NCI-H1436 treated with DMSO at 0.1 percent for 48 hours (cell line): Measurements from ENCODE around the gene MARCHF10.

Experiments used
- DNase-seq: peaks from one replicate; lab custom pipeline; 2025; lab: John Stamatoyannopoulos, UW

The MARCHF10 gene

GRCh38 chr17:62753562-62753961 lies 54.6 kb downstream of the MARCHF10 start:
- DNase-seq = no peak

DNA sequence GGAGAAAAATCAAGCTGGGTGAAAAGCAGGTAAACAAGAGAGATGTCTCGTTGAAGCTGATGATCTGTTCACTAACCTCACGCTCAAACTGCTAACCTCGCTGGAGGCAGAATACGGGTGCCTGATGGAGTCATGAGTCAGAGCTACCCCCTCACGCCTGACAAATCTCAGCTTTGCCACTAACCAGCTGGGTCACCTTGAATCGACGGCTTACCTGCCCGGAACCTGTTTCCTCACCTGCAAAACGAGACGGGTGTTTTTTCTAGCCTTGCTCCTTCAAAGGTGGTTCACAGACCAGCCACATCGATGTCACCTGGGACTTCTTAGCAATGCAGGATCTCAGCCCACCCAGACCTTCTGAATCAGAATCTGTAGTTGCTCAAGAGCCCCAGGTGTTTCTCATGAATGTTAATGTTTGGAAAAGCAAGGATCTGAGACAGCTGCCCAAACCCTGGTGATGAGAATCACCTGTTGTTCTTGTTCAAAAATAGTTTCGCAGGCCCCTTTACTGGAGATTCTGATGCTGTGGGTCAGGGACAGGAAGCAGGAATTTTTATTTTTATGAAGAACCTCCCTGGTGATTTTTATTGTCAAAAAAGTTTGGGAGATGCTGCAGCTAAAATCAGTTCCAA lies 56.9 kb downstream of the MARCHF10 start:
- no peak for DNase-seq

- DNase-seq = no peak
Observed at GRCh38 chr17:62750631-62751051, 57.5 kb downstream of the MARCHF10 start.

DNA sequence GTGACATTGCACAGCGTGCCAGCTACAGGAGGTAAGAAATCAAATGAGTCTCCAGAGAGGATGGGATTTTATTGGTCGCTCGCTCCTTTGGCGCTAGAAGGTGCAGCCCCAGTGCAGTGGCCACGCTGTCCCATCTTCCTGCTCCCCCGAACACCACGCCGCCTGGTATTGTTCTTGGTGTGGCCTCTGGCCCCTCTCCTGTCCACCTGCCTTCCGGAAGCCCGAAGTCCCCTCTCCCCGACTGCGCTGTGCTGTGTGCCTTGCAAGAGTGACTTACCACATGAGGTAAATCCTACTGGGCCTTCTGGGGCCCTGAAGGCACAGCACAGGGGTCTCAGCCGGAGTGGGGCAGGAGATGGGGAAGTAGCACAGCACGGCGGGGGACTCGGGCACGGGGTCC lies 58.2 kb downstream of the MARCHF10 start:
- no peak for DNase-seq

DNA sequence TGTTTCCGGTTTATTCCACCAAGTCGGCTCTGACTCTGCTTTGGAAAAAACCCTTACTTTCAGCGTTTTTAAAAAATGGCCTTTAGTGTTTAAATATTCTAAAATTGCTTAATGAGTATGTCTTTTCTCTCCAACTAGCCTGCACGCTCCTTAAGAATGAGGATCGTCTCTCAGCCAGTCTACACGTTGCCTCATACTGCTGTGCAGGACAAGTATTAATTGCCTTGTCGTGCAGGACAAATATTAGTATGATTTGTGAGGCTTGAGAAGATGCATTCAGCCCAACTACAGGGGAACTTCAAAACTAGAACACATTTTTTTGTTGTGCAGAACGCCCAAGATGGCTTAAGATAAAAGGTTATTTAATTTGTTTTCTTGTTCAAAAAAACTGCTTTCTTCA lies 61.2 kb downstream of the MARCHF10 start:
- no peak for DNase-seq

DNA sequence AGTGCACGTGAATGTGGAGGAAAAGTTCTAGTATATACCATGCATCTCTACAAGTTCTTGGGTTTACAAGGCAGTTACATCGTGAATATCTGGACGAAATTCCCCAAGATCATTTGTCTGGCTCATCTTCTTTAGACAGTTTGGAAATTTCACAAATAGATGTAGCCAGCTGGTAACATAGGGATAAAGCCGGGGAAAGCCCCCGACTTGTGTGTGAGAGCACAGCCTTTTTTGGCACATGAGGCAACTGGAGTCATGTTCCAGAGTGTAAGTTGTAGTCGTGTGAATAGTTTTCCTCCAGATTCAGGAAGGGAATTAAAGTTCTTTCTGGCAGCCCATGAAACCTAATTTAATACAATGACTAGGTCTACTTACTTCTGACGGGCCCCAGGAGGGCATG lies 62.3 kb downstream of the MARCHF10 start:
- DNase-seq = no peak

- no peak for DNase-seq
Observed at GRCh38 chr17:62744259-62744658, 63.9 kb downstream of the MARCHF10 start.

- no peak for DNase-seq
Observed at GRCh38 chr17:62741290-62741689, 66.8 kb downstream of the MARCHF10 start.

GRCh38 chr17:62739645-62740388 lies 68.3 kb downstream of the MARCHF10 start:
- DNase-seq = no peak

DNA sequence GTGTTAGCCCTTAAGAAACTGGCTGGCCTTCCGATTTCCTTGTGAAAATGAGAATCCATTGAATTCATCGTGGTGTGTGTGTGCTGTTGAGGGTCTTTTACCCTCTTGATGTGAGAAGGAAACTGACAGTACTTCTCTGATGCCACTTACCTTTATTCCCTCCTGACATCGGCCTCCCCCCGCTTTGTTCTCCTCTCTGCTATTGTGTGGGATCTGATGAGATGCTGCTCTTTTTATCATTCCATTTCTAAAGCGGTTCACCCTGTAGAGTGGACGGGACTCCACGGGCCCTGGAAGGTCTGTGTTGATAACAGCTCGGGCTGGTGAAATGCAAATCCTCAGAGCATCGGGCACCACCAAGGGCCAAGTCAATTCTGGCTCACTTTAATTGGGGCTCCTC lies 69.8 kb downstream of the MARCHF10 start:
- DNase-seq = no peak

GRCh38 chr17:62737513-62737912 lies 70.6 kb downstream of the MARCHF10 start:
- no peak for DNase-seq

DNA sequence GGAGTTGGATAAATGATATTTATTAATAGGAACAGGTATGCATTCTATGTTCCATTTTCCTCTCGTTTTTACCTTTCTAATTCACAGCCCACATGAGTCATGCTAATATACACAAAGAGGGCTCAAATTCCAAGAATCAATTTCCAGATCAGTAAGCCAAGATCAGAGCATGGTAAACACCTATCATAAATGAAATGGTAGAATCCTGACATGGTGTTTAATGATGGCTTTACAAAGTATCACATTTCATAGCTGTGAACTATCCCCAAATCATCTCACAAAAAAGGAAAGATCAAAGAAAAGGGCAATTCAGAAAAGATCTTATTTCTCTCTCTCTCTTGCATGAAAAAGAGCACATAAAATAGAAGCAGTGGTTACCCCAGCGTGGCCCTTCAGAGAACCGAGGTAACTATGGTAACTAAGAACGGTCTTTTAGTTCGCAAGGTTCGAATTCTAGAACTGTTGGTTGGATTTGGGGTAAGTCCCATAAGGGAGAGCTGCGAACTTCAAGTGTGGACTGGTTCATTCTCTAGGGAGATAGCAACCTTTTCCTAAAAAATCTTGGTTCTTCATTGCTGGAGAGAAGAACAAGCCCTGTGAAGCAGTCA lies 73.0 kb downstream of the MARCHF10 start:
- DNase-seq = no peak

GRCh38 chr17:62732125-62732524 lies 76.0 kb downstream of the MARCHF10 start:
- no peak for DNase-seq

GRCh38 chr17:62727916-62728672 lies 80.0 kb downstream of the MARCHF10 start:
- DNase-seq = peak; percentile 33

GRCh38 chr17:62725791-62726249 lies 82.3 kb downstream of the MARCHF10 start:
- DNase-seq = no peak

DNA sequence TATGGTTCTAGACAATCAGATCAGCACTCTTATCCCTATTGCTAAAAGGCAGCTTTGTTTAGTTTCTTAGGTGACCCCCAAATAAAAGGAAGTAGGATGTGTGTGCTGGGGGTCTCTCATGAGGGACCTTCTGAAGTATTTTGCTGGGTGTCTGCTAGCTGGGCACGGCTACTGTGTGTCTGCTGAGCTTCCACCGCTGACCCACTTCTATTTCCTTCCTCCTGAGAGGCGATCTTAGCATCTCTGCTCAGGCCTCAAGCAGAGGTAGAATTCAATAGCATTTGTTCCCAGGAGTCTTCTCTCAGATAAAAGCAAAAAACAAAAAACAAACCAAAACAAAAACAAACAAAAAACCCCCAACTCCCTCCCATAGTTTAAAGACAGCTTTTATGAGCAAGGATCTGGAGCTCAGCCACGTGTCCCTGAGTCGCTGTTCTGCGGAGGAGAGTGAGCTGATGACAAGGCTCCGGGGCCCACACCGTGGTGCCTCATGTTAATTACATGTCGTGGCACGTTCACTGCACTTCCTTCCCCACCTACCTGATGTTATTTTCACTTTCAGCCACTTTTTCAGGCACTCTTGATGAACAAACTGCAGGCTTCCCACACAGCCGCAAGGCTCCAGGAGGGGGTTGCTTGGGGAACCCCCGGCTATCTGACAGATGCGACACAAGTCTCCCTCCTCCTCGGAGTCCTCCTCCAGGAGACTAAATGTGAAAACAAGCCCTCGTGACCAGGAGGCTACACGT lies 83.5 kb downstream of the MARCHF10 start:
- DNase-seq = no peak

- no peak for DNase-seq
Observed at GRCh38 chr17:62723842-62724241, 84.3 kb downstream of the MARCHF10 start.

GRCh38 chr17:62722625-62723024 lies 85.5 kb downstream of the MARCHF10 start:
- no peak for DNase-seq

DNA sequence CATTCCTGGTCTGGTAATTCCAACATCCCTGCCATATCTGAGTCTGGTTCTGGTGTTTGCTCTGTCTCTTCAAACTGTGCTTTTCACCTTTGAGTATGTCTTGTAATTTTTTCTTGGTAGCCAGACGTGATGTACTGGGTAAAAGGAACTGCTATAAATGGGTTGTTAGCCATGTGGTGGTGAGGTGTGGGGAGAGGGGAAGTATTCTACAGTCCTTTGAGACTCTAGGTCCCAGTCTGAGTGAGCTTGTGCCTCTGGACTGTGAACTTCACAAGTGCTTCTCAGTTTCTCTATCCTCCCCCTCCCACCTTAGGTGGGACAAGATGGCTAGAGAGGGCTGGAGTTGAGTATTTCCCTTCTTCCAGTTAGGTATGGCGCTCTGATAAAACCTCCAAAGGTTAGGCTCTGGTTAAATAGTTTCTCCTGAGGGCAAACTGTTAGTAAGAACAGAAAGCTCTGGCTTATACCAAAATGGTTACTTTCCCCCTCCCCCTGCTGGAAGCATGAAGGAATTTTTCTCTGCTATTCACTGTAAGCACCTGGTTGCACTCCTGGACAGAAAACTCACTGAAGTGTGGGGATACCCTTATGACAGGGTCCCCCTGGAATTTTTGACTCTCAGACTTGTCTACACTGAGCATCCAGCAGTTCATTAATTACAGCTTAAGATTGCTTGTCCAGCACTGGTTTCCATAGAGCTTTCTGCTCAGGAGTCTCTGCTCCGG lies 87.8 kb downstream of the MARCHF10 start:
- no peak for DNase-seq

GRCh38 chr17:62719586-62719985 lies 88.5 kb downstream of the MARCHF10 start:
- no peak for DNase-seq

GRCh38 chr17:62718429-62718828 lies 89.7 kb downstream of the MARCHF10 start:
- no peak for DNase-seq
